ENCODE data around the gene LIMK2.

GRCh38 chr22:31178859-31179258 lies 33.2 kb upstream of the LIMK2 start:
- no peak for TF ChIP-seq POLR2A (IDR thresholded peaks at IDR 0.05; ENCODE audit: low read depth, low read length)
- no peak for TF ChIP-seq POLR2AphosphoS5 (IDR thresholded peaks at IDR 0.05; ENCODE audit: low read depth, low read length)
- no peak for TF ChIP-seq TAF1 (IDR thresholded peaks at IDR 0.05; ENCODE audit: low read depth, low read length)
- no peak for TF ChIP-seq SPI1 (IDR thresholded peaks at IDR 0.05; ENCODE audit: low read depth, low read length)
- no peak for TF ChIP-seq POU2F2 (IDR thresholded peaks at IDR 0.05; ENCODE audit: low read depth, low read length)
